ENCODE measurements around the gene PPIB.
"Not testable (repeated sequence)": the region's sequence is repeated elsewhere in the genome, so short reads cannot be mapped to it uniquely, and the experiment has no call there.

The PPIB gene

DNA sequence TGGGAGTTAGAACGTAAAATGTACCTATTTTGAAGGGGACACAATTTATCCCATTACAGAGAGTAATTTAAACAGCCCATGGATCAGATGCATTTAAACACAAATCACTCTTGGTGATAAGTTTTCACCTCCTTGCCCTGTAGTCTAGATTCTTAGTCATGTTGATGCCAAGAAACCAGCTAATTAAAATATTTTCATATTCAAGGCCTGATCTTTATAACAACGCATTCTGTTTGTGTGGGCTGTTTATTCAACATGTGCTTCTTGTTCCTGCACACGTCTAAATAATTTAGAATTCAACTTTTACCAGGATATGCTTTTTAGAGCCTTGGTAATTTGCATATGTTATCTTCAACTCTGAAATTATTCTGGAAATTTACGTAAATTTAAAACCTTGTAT, 41.2 kb downstream of the PPIB start:
- Histone ChIP-seq H3K4me1 (ENCODE audit: control insufficient read depth, insufficient read depth, low read length) (no peaks in the 10 kb centered on the region), H3K4me3 (ENCODE audit: low read depth, low read length) (no peak overlapping the region), H3K36me3 (ENCODE audit: control insufficient read depth in 2 of 2, insufficient read depth in 1 of 2, low read length in 2 of 2) (peaks cover 4 to 80% of the 10 kb centered on the region in 2 experiments), H3K27ac (ENCODE audit: extremely low read depth, low read depth, low read length) (no peak overlapping the region), H3K9me3 (ENCODE audit: control insufficient read depth, insufficient read depth, low read depth, low read length) (no peaks in the 10 kb centered on the region)
- TF ChIP-seq OVOL3 (tag by site-specific recombination; IDR thresholded peaks at IDR 0.05) (no peak), ZNF155 (tag by site-specific recombination; IDR thresholded peaks at IDR 0.05) (no peak)
- TF ChIP-seq, protein P1, sequence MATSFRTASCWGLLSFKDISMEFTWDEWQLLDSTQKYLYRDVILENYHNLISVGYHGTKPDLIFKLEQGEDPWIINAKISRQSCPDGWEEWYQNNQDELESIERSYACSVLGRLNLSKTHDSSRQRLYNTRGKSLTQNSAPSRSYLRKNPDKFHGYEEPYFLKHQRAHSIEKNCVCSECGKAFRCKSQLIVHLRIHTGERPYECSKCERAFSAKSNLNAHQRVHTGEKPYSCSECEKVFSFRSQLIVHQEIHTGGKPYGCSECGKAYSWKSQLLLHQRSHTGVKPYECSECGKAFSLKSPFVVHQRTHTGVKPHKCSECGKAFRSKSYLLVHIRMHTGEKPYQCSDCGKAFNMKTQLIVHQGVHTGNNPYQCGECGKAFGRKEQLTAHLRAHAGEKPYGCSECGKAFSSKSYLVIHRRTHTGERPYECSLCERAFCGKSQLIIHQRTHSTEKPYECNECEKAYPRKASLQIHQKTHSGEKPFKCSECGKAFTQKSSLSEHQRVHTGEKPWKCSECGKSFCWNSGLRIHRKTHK (tag by site-specific recombination; IDR thresholded peaks at IDR 0.05), result no peak
- ChIA-PET POLR2A (no interaction called here), CTCF (interaction anchor here (0.6 kb wide), 1 partner anchor 1137 kb away, joined by 4 read pairs; no protein-coding TSS in a partner anchor)

DNA sequence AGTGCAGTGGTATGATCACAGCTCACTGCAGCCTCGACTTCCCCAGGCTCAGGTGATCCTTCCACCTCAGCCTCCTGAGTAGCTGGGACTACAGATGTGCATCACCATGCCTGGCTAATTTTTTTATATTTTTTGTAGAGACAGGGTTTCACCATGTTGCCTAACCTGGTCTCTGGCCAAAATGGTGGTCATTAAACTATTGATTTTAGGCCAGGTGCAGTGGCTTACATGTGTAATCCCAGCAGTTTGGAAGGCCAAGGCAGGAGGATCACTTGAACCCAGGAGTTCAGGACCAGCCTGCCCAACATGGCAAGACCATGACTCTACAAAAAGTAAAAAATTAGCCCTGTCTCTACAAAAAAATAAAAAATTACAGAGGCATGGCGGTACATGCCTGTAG, 42.5 kb downstream of the PPIB start:
- POLR2A ChIA-PET, result interaction anchor here (0.7 kb wide), 2 partner anchors 21 to 26 kb away, joined by 4 to 10 read pairs; partner anchors contain the start of gene CIAO2A

DNA sequence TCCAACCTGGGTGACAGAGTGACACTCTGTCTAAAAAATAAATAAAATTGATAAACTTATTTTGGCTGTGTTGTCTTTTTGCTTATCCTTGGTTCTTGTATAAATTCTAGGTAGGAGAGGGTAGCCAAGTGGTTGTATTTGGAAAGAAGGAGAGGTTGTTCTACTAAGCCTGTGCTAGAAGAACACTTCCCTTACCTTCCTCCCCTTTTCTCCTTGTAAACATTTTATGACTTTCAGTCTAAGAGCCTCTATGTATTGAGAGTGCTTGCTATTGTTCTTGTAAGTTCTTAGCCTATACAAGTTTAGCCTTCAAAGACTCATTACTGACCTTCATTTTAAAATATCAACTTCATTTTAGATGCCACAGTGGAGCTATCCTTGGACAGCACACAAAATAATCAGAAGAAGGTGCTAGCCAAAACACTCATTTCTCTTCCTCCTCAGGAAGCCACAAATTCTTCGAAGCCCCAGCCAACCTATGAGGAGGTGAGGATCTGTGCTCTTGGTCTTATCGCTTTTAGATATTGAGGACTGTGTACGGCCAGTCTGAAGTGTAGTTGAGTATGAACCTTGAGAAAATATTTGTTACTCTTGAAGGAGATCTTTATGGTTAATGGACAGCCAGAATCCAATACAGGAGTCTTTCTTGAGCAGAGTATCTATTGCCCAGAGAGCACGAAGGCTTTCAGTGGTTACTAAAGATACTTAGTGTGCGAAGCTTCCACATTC, 44.9 kb downstream of the PPIB start:
- CTCF ChIA-PET, result no interaction called here
- peaks cover 4 to 88% of the 10 kb centered on the region in 2 experiments for H3K36me3 ChIP-seq (ENCODE audit: control insufficient read depth in 2 of 2, insufficient read depth in 1 of 2, low read length in 2 of 2)
- H3K4me3 ChIP-seq (ENCODE audit: low read depth, low read length), result no peak overlapping the region
- no peak for TF ChIP-seq ZNF621 (tag by site-specific recombination; IDR thresholded peaks at IDR 0.05)
- TF ChIP-seq ZNF239 (tag by site-specific recombination; IDR thresholded peaks at IDR 0.05), result no peak
- TF ChIP-seq ZNF354C (tag by site-specific recombination; IDR thresholded peaks at IDR 0.05; ENCODE audit: borderline replicate concordance, low read depth), result no peak
- no peak for TF ChIP-seq ZFP69B (tag by site-specific recombination; IDR thresholded peaks at IDR 0.05)
- no peak for TF ChIP-seq ZNF561 (tag by site-specific recombination; IDR thresholded peaks at IDR 0.05; ENCODE audit: borderline replicate concordance)
- no peak for TF ChIP-seq ZBTB7A (tag by site-specific recombination; IDR thresholded peaks at IDR 0.05; ENCODE audit: low read depth)
- TF ChIP-seq YY2 (tag by site-specific recombination; IDR thresholded peaks at IDR 0.05), result no peak
- TF ChIP-seq, protein P2, sequence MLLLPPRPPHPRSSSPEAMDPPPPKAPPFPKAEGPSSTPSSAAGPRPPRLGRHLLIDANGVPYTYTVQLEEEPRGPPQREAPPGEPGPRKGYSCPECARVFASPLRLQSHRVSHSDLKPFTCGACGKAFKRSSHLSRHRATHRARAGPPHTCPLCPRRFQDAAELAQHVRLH (tag by site-specific recombination; IDR thresholded peaks at IDR 0.05), result no peak
- POLR2A ChIA-PET, result interaction anchor here (0.6 kb wide), 1 partner anchor 14 kb away, joined by 5 read pairs; no protein-coding TSS in a partner anchor
- H3K4me1 ChIP-seq (ENCODE audit: control insufficient read depth, insufficient read depth, low read length), result no peaks in the 10 kb centered on the region
- no peaks in the 10 kb centered on the region for H3K9me3 ChIP-seq (ENCODE audit: control insufficient read depth, insufficient read depth, low read depth, low read length)
- H3K27ac ChIP-seq (ENCODE audit: extremely low read depth, low read depth, low read length), result no peak overlapping the region

More for the DNA sequence above, 42.5 kb downstream of the PPIB start:
- H3K9me3 ChIP-seq (ENCODE audit: control insufficient read depth, insufficient read depth, low read depth, low read length); H3K27ac ChIP-seq (ENCODE audit: extremely low read depth, low read depth, low read length); H3K4me3 ChIP-seq (ENCODE audit: low read depth, low read length); CTCF ChIA-PET; H3K4me1 ChIP-seq (ENCODE audit: control insufficient read depth, insufficient read depth, low read length): not testable (repeated sequence)
- peaks cover 4 to 85% of the 10 kb centered on the region in 2 experiments for H3K36me3 ChIP-seq (ENCODE audit: control insufficient read depth in 2 of 2, insufficient read depth in 1 of 2, low read length in 2 of 2)

DNA sequence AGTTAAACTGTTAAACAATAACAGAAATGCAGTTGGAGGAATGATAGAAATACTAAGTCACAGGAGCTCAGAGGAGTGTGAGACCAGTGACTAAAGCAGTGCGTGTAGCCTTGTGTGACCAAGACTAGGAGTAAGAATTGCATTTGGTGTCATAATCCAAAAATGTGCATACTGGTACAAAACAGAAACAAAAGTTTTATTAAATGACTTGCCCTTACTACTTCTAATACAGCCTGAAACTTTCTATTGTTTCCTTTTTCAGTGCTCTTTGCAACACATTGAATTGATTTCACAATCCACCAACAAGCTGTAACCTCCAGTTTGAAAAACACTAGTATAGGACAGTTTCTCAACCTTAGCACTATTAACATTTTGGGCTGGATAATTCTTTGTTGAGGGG, 49.9 kb downstream of the PPIB start:
- POLR2A ChIA-PET, result no interaction called here
- Histone ChIP-seq H3K27ac (ENCODE audit: extremely low read depth, low read depth, low read length) (no peak overlapping the region), H3K4me3 (ENCODE audit: low read depth, low read length) (no peak overlapping the region), H3K9me3 (ENCODE audit: control insufficient read depth, insufficient read depth, low read depth, low read length) (no peaks in the 10 kb centered on the region), H3K4me1 (ENCODE audit: control insufficient read depth, insufficient read depth, low read length) (no peaks in the 10 kb centered on the region), H3K36me3 (ENCODE audit: control insufficient read depth in 2 of 2, insufficient read depth in 1 of 2, low read length in 2 of 2) (peaks cover 0 to 52% of the 10 kb centered on the region in 2 experiments)
- CTCF ChIA-PET, result interaction anchor here (0.6 kb wide), 1 partner anchor 41 kb away, joined by 4 read pairs; no protein-coding TSS in a partner anchor
- no peak for TF ChIP-seq WT1 (tag by site-specific recombination; IDR thresholded peaks at IDR 0.05)
- TF ChIP-seq, protein P2 (tag by site-specific recombination; IDR thresholded peaks at IDR 0.05), result no peak
- TF ChIP-seq, protein P3, sequence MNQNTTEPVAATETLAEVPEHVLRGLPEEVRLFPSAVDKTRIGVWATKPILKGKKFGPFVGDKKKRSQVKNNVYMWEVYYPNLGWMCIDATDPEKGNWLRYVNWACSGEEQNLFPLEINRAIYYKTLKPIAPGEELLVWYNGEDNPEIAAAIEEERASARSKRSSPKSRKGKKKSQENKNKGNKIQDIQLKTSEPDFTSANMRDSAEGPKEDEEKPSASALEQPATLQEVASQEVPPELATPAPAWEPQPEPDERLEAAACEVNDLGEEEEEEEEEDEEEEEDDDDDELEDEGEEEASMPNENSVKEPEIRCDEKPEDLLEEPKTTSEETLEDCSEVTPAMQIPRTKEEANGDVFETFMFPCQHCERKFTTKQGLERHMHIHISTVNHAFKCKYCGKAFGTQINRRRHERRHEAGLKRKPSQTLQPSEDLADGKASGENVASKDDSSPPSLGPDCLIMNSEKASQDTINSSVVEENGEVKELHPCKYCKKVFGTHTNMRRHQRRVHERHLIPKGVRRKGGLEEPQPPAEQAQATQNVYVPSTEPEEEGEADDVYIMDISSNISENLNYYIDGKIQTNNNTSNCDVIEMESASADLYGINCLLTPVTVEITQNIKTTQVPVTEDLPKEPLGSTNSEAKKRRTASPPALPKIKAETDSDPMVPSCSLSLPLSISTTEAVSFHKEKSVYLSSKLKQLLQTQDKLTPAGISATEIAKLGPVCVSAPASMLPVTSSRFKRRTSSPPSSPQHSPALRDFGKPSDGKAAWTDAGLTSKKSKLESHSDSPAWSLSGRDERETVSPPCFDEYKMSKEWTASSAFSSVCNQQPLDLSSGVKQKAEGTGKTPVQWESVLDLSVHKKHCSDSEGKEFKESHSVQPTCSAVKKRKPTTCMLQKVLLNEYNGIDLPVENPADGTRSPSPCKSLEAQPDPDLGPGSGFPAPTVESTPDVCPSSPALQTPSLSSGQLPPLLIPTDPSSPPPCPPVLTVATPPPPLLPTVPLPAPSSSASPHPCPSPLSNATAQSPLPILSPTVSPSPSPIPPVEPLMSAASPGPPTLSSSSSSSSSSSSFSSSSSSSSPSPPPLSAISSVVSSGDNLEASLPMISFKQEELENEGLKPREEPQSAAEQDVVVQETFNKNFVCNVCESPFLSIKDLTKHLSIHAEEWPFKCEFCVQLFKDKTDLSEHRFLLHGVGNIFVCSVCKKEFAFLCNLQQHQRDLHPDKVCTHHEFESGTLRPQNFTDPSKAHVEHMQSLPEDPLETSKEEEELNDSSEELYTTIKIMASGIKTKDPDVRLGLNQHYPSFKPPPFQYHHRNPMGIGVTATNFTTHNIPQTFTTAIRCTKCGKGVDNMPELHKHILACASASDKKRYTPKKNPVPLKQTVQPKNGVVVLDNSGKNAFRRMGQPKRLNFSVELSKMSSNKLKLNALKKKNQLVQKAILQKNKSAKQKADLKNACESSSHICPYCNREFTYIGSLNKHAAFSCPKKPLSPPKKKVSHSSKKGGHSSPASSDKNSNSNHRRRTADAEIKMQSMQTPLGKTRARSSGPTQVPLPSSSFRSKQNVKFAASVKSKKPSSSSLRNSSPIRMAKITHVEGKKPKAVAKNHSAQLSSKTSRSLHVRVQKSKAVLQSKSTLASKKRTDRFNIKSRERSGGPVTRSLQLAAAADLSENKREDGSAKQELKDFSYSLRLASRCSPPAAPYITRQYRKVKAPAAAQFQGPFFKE (tag by site-specific recombination; IDR thresholded peaks at IDR 0.05; ENCODE audit: borderline replicate concordance), result no peak
- TF ChIP-seq ZBTB1 (tag by site-specific recombination; IDR thresholded peaks at IDR 0.05), result no peak
- TF ChIP-seq KLF8 (tag by site-specific recombination; IDR thresholded peaks at IDR 0.05), result no peak
- TF ChIP-seq, protein P4, sequence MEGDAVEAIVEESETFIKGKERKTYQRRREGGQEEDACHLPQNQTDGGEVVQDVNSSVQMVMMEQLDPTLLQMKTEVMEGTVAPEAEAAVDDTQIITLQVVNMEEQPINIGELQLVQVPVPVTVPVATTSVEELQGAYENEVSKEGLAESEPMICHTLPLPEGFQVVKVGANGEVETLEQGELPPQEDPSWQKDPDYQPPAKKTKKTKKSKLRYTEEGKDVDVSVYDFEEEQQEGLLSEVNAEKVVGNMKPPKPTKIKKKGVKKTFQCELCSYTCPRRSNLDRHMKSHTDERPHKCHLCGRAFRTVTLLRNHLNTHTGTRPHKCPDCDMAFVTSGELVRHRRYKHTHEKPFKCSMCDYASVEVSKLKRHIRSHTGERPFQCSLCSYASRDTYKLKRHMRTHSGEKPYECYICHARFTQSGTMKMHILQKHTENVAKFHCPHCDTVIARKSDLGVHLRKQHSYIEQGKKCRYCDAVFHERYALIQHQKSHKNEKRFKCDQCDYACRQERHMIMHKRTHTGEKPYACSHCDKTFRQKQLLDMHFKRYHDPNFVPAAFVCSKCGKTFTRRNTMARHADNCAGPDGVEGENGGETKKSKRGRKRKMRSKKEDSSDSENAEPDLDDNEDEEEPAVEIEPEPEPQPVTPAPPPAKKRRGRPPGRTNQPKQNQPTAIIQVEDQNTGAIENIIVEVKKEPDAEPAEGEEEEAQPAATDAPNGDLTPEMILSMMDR (tag by site-specific recombination; IDR thresholded peaks at IDR 0.05), result no peak
- TF ChIP-seq MYNN (tag by site-specific recombination; IDR thresholded peaks at IDR 0.05; ENCODE audit: borderline replicate concordance), result no peak
